ENCODE data around the gene ABCA13.

ABCA13 gene

DNA sequence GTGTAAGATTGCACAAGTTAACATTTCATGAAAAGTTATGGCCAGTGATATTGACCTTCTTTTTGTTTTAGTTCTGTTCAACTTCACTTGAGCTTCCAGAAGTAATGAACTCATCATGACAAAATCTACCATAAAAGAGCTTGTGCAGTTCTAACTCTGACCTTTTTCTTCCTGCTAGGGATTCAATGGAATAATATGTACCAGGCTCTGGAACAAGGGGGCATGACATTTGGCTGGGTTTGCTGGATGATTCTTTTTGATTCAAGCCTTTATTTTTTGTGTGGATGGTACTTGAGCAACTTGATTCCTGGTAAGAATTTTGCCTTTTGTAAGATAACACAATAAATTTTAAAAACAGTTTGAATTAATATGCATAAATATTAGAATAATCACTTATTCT is 205.0 kb downstream of the ABCA13 start:
- TF ChIP-seq FOXP2 (optimal IDR thresholded peaks at IDR 0.05; ENCODE audit: borderline replicate concordance, extremely low read depth, extremely low read length, insufficient read depth) (no peak), TAF1 (IDR thresholded peaks at IDR 0.05; ENCODE audit: borderline replicate concordance, insufficient read depth, low read length) (no peak), POLR2AphosphoS5 (IDR thresholded peaks at IDR 0.05; ENCODE audit: low read depth, low read length) (no peak)

GRCh38 chr7:48380921-48381320 is 209.7 kb downstream of the ABCA13 start:
- TF ChIP-seq TAF1 (IDR thresholded peaks at IDR 0.05; ENCODE audit: borderline replicate concordance, insufficient read depth, low read length) (no peak), SIN3A (IDR thresholded peaks at IDR 0.05; ENCODE audit: borderline replicate concordance, insufficient read depth, low read length) (no peak), POLR2AphosphoS5 (IDR thresholded peaks at IDR 0.05; ENCODE audit: low read depth, low read length) (no peak), FOXP2 (optimal IDR thresholded peaks at IDR 0.05; ENCODE audit: borderline replicate concordance, extremely low read depth, extremely low read length, insufficient read depth) (no peak)
- TF ChIP-seq, protein P1, sequence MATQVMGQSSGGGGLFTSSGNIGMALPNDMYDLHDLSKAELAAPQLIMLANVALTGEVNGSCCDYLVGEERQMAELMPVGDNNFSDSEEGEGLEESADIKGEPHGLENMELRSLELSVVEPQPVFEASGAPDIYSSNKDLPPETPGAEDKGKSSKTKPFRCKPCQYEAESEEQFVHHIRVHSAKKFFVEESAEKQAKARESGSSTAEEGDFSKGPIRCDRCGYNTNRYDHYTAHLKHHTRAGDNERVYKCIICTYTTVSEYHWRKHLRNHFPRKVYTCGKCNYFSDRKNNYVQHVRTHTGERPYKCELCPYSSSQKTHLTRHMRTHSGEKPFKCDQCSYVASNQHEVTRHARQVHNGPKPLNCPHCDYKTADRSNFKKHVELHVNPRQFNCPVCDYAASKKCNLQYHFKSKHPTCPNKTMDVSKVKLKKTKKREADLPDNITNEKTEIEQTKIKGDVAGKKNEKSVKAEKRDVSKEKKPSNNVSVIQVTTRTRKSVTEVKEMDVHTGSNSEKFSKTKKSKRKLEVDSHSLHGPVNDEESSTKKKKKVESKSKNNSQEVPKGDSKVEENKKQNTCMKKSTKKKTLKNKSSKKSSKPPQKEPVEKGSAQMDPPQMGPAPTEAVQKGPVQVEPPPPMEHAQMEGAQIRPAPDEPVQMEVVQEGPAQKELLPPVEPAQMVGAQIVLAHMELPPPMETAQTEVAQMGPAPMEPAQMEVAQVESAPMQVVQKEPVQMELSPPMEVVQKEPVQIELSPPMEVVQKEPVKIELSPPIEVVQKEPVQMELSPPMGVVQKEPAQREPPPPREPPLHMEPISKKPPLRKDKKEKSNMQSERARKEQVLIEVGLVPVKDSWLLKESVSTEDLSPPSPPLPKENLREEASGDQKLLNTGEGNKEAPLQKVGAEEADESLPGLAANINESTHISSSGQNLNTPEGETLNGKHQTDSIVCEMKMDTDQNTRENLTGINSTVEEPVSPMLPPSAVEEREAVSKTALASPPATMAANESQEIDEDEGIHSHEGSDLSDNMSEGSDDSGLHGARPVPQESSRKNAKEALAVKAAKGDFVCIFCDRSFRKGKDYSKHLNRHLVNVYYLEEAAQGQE (IDR thresholded peaks at IDR 0.05; ENCODE audit: insufficient read depth in 1 of 2, low read depth in 2 of 2, low read length in 2 of 2) = no peak

- TF ChIP-seq POLR2AphosphoS5 (IDR thresholded peaks at IDR 0.05; ENCODE audit: low read depth, low read length) = no peak
- TF ChIP-seq SIN3A (IDR thresholded peaks at IDR 0.05; ENCODE audit: borderline replicate concordance, insufficient read depth, low read length) = no peak
- TF ChIP-seq, protein P1 (IDR thresholded peaks at IDR 0.05; ENCODE audit: insufficient read depth in 1 of 2, low read depth in 2 of 2, low read length in 2 of 2) = no peak
- no peak for TF ChIP-seq FOXP2 (optimal IDR thresholded peaks at IDR 0.05; ENCODE audit: borderline replicate concordance, extremely low read depth, extremely low read length, insufficient read depth)
- no peak for TF ChIP-seq TAF1 (IDR thresholded peaks at IDR 0.05; ENCODE audit: borderline replicate concordance, insufficient read depth, low read length)
Observed at GRCh38 chr7:48381571-48381970, 210.3 kb downstream of the ABCA13 start.

DNA sequence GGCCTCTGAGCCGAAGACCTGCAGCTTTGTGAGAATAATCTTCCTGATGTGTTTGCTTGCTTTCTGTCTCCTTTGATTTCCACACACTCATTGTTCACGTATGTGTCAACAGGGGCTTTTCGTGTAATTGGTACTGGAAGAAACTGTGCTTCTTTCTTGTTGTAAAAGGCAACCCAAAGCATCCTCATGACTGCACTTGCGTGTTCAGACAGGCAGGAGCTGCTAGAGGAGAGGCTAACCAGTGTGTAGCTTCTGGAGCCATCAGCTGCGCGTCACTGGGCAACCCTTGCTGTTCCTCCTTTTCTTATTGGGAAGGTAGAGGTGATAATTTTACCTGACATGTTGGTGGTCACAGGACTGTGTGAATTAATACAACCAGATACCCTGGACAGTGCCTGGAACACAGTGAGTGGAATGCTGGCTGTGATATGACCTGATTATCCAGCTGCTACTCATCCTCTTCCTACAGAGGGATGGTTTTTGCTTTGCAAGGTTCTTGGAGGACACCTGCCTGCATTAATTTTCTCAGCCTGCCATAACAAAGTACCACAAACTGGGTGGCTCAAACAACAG is 213.0 kb downstream of the ABCA13 start:
- TF ChIP-seq SIN3A (IDR thresholded peaks at IDR 0.05; ENCODE audit: borderline replicate concordance, insufficient read depth, low read length) (no peak), TAF1 (IDR thresholded peaks at IDR 0.05; ENCODE audit: borderline replicate concordance, insufficient read depth, low read length) (no peak), FOXP2 (optimal IDR thresholded peaks at IDR 0.05; ENCODE audit: borderline replicate concordance, extremely low read depth, extremely low read length, insufficient read depth) (no peak), POLR2AphosphoS5 (IDR thresholded peaks at IDR 0.05; ENCODE audit: low read depth, low read length) (no peak)
- TF ChIP-seq, protein P1 (IDR thresholded peaks at IDR 0.05; ENCODE audit: insufficient read depth in 1 of 2, low read depth in 2 of 2, low read length in 2 of 2) = no peak

DNA sequence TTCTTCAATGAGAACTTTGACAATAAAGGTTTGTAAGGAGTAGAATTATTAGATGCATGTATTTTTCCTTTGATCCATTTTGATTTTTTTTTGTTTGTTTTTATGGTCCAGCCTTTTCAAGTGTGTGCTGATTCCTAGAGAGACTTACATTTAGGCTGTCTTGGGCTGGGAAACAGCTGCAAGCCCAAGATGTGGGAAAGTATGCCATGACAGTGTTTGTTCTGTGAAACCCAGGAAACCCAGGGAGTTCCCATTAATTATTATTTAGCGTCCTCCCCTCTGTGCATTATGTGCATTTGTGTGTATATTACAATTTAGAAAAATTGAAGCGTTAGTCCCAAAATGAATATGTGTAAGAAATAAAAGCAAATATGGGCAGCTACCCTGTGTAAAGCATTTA is 216.7 kb downstream of the ABCA13 start:
- no peak for TF ChIP-seq TAF1 (IDR thresholded peaks at IDR 0.05; ENCODE audit: borderline replicate concordance, insufficient read depth, low read length)
- TF ChIP-seq, protein P1 (IDR thresholded peaks at IDR 0.05; ENCODE audit: insufficient read depth in 1 of 2, low read depth in 2 of 2, low read length in 2 of 2) = no peak
- no peak for TF ChIP-seq POLR2AphosphoS5 (IDR thresholded peaks at IDR 0.05; ENCODE audit: low read depth, low read length)
- no peak for TF ChIP-seq SIN3A (IDR thresholded peaks at IDR 0.05; ENCODE audit: borderline replicate concordance, insufficient read depth, low read length)
